H1 (cell line): ENCODE data around the gene OR3A2. TPM values are rescaled to one million over a fixed set of nuclear protein-coding genes. Genes with fewer than 3 reads are reported as not detected.
A peak's percentile ranks its signal among the peaks of the same experiment; 100 is the strongest.
"Not testable (repeated sequence)": the region's sequence is repeated elsewhere in the genome, so short reads cannot be mapped to it uniquely, and the experiment has no call there.

Experiments used
- CTCF ChIA-PET: fragments of 300-600 bp; sonication (Branson Sonifier 250); formaldehyde crosslinking; loops from one replicate; lab custom pipeline; 2021; ENCODE audit not compliant: partially characterized antibody; lab: Charles Lee
- POLR2A ChIA-PET: fragments of 300-600 bp; sonication (Branson Sonifier 250); formaldehyde crosslinking; loops from one replicate; lab custom pipeline; 2021; ENCODE audit warnings: inconsistent platforms; ENCODE audit not compliant: partially characterized antibody; lab: Charles Lee
- DNase-seq, 2 experiments: peaks; one replicate each; pipeline versions ENCODE4 v3.0.0 to v3.0.0-alpha.2; 2010 to 2022; ENCODE audit warnings: low spot score in 2 of 2, low read depth in 1 of 2, mixed read lengths in 1 of 2
- FAIRE-seq: peaks from 2 replicates; lab custom pipeline; 2011; peaks lifted over from hg19 to GRCh38; lab: Jason Lieb, UNC
- H2AFZ ChIP-seq: 2 replicates; pipeline ENCODE4 v1.8.1; 2012; ENCODE audit warnings: low read length, inconsistent platforms
- H2AK5ac ChIP-seq: 2 replicates; pipeline ENCODE4 v1.6.1; 2013; ENCODE audit warnings: low read depth, low read length
- H2BK120ac ChIP-seq: replicated peaks from 2 replicates; pipeline ENCODE3; 2013; ENCODE audit warnings: low read depth, low read length, inconsistent platforms
- H2BK12ac ChIP-seq: 2 replicates; pipeline ENCODE4 v1.6.1; 2013; ENCODE audit warnings: low read depth, low read length
- H2BK15ac ChIP-seq: 2 replicates; pipeline ENCODE4 v1.6.1; 2013; ENCODE audit warnings: low read length
- H2BK20ac ChIP-seq: 2 replicates; pipeline ENCODE4 v1.6.1; 2013; ENCODE audit warnings: low read length
- H2BK5ac ChIP-seq: 2 replicates; pipeline ENCODE4 v1.6.1; 2013; ENCODE audit warnings: low read depth, low read length
- H3K14ac ChIP-seq: 2 replicates; pipeline ENCODE4 v1.6.1; 2013; ENCODE audit warnings: inconsistent platforms; ENCODE audit not compliant: insufficient read length
- H3K18ac ChIP-seq: 2 replicates; pipeline ENCODE4 v1.6.1; 2013; ENCODE audit warnings: low read length; ENCODE audit errors: extremely low read depth
- H3K23ac ChIP-seq: 2 replicates; pipeline ENCODE4 v1.6.1; 2013; ENCODE audit warnings: inconsistent platforms; ENCODE audit not compliant: insufficient read length
- H3K23me2 ChIP-seq: 2 replicates; pipeline ENCODE4 v1.6.1; 2013; ENCODE audit warnings: low read depth, low read length
- H3K27ac ChIP-seq: 2 replicates; pipeline ENCODE4 v1.6.1; 2011; ENCODE audit warnings: low read depth, low read length, inconsistent platforms
- H3K27me3 ChIP-seq, 4 experiments: replicated peaks in 1 of 4; 1 replicate in 1 of 4; 2 replicates in 3 of 4; pipeline versions ENCODE4 v1.6.1 to v1.8.1; 2011 to 2013; ENCODE audit warnings: low read length in 3 of 4, mild to moderate bottlenecking in 3 of 4, inconsistent platforms in 2 of 4, mixed read lengths in 2 of 4, moderate library complexity in 1 of 4; ENCODE audit not compliant: control insufficient read depth in 3 of 4, insufficient read depth in 3 of 4; ENCODE audit errors: extremely low read depth in 1 of 4
- H3K36me3 ChIP-seq, 4 experiments: 2 replicates each; pipeline versions ENCODE4 v1.6.1 to v1.8.1; 2011 to 2013; ENCODE audit warnings: mild to moderate bottlenecking in 4 of 4, low read length in 3 of 4, moderate library complexity in 2 of 4, control low read depth in 1 of 4, inconsistent platforms in 1 of 4; ENCODE audit not compliant: insufficient read depth in 4 of 4, control insufficient read depth in 2 of 4
- H3K4ac ChIP-seq: replicated peaks from 2 replicates; pipeline ENCODE3; 2013; ENCODE audit warnings: low read length, low read depth, mixed read lengths, inconsistent platforms; ENCODE audit not compliant: insufficient read length
- H3K4me1 ChIP-seq, 4 experiments: replicated peaks in 1 of 4; 1 replicate in 1 of 4; 2 replicates in 3 of 4; pipeline versions ENCODE4 v1.6.1 to v1.8.1; 2011 to 2013; ENCODE audit warnings: low read length in 3 of 4, inconsistent platforms in 2 of 4, mixed read lengths in 1 of 4; ENCODE audit not compliant: insufficient read depth in 4 of 4, control insufficient read depth in 3 of 4
- H3K4me2 ChIP-seq, 2 experiments: 2 replicates each; pipeline versions ENCODE4 v1.6.1 to v1.8.1; 2011 to 2013; ENCODE audit warnings: low read depth in 2 of 2, low read length in 2 of 2, control low read depth in 1 of 2, inconsistent platforms in 1 of 2, mild to moderate bottlenecking in 1 of 2; ENCODE audit not compliant: insufficient read depth in 1 of 2
- H3K4me3 ChIP-seq, 4 experiments: fragments of 200-600, 300-600 bp in 1 of 4; sonication (generic), shearing (Covaris generic), sonication (Bioruptor Twin) in 1 of 4; 2 replicates each; pipeline versions ENCODE4 v1.5.1 to v1.8.1; 2011 to 2016; ENCODE audit warnings: low read length in 4 of 4, low read depth in 3 of 4, control low read depth in 2 of 4, inconsistent platforms in 2 of 4, mild to moderate bottlenecking in 2 of 4, mixed read lengths in 1 of 4, moderate library complexity in 1 of 4; ENCODE audit not compliant: insufficient read depth in 2 of 4; ENCODE audit errors: extremely low read depth in 1 of 4
- H3K56ac ChIP-seq: replicated peaks from 2 replicates; pipeline ENCODE3; 2013; ENCODE audit warnings: low read depth, mild to moderate bottlenecking, mixed read lengths, low read length, inconsistent platforms; ENCODE audit not compliant: insufficient read length
- H3K79me1 ChIP-seq: 2 replicates; pipeline ENCODE4 v1.6.1; 2013; ENCODE audit warnings: low read depth, low read length, control low read depth
- H3K79me2 ChIP-seq, 2 experiments: 2 replicates each; pipeline versions ENCODE4 v1.6.1 to v1.8.1; 2012 to 2013; ENCODE audit warnings: low read length in 2 of 2, mild to moderate bottlenecking in 2 of 2, inconsistent platforms in 1 of 2; ENCODE audit not compliant: insufficient read depth in 2 of 2, control insufficient read depth in 1 of 2
- H3K9ac ChIP-seq, 4 experiments: replicated peaks in 1 of 4; 1 replicate in 1 of 4; 2 replicates in 3 of 4; pipeline versions ENCODE4 v1.6.1 to v1.8.1; 2011 to 2013; ENCODE audit warnings: low read depth in 3 of 4, low read length in 3 of 4, control low read depth in 2 of 4, mild to moderate bottlenecking in 2 of 4, moderate library complexity in 2 of 4, inconsistent platforms in 1 of 4; ENCODE audit errors: extremely low read depth in 1 of 4
- H3K9me3 ChIP-seq, 2 experiments: 2 replicates each; pipeline versions ENCODE4 v1.6.1 to v1.8.1; 2012 to 2013; ENCODE audit warnings: mild to moderate bottlenecking in 2 of 2, moderate library complexity in 2 of 2, control low read depth in 1 of 2, inconsistent platforms in 1 of 2, low read depth in 1 of 2, low read length in 1 of 2, mixed read lengths in 1 of 2; ENCODE audit not compliant: insufficient read depth in 2 of 2
- H4K20me1 ChIP-seq, 2 experiments: replicated peaks in 1 of 2; 2 replicates each; pipeline versions ENCODE3 to v1.8.1; 2011 to 2013; ENCODE audit warnings: inconsistent platforms in 2 of 2, low read length in 2 of 2, mild to moderate bottlenecking in 1 of 2; ENCODE audit not compliant: insufficient read depth in 2 of 2, control insufficient read depth in 1 of 2
- H4K5ac ChIP-seq: 2 replicates; pipeline ENCODE4 v1.6.1; 2013; ENCODE audit warnings: low read length, low read depth, mixed read lengths, inconsistent platforms; ENCODE audit not compliant: insufficient read length
- H4K8ac ChIP-seq: 2 replicates; pipeline ENCODE4 v1.8.0; 2013; ENCODE audit warnings: mild to moderate bottlenecking, moderate library complexity, low read length, inconsistent platforms; ENCODE audit not compliant: insufficient read depth; ENCODE audit errors: extremely low read depth
- H4K91ac ChIP-seq: replicated peaks from 2 replicates; pipeline ENCODE3; 2013; ENCODE audit warnings: low read length, mixed read lengths, inconsistent platforms; ENCODE audit not compliant: insufficient read length
- MAX ChIP-seq: IDR thresholded peaks from 2 replicates; pipeline ENCODE4 v1.6.1; 2012; ENCODE audit warnings: inconsistent platforms
- YY1 ChIP-seq: IDR thresholded peaks from 2 replicates; pipeline ENCODE4 v1.6.1; 2011; ENCODE audit warnings: low read depth, mild to moderate bottlenecking, low read length
- WGBS, 2 experiments: shearing (Covaris generic) in 1 of 2; methylation state at CpG; one replicate each; pipeline versions ENCODE4 v1.1.6 to v1.1.7; 2013 to 2015; ENCODE audit warnings: low lambda C conversion rate in 2 of 2, mixed read lengths in 2 of 2, inconsistent platforms in 1 of 2, low coverage in 1 of 2, missing lambda C conversion rate in 1 of 2; ENCODE audit not compliant: insufficient replicate concordance in 2 of 2, insufficient coverage in 1 of 2, insufficient read length in 1 of 2; ENCODE audit errors: extremely low coverage in 1 of 2, missing lambda C conversion rate in 1 of 2; 5-methylcytosine and 5-hydroxymethylcytosine counted together
- polyA plus RNA-seq, 7 experiments: library from polyadenylated mRNA; depleted of rRNA in 3 of 7; stranded (reverse) in 5 of 7; unstranded in 2 of 7; fragments of >200 nt in 5 of 7; fragments of 200-250 nt in 2 of 7; gene quantifications; 1 replicate in 5 of 7; 2 replicates in 1 of 7; 4 replicates in 1 of 7; pipeline versions ENCODE4 v1.2.1 to v1.2.3, GENCODE V29; 2011 to 2013; ENCODE audit warnings: missing spikeins in 2 of 7, mixed read lengths in 2 of 7
- total RNA-seq: library from RNA; stranded (reverse); fragmentation: NEBNext Ultra II Directional; extraction: Animal tissue kit (Norgen Biotek cat#: 25700); gene quantifications from 2 replicates; pipeline ENCODE4 v1.2.1, GENCODE V29; 2021

OR3A2 gene
- total and polyA plus RNA-seq, 2 of the 8 experiments (the other 6 are each of a cell fraction or from before 2014, with no cell fraction given): not detected

GRCh38 chr17:3433215-3433614 is 47.1 kb upstream of the OR3A2 start:
- H3K9me3 ChIP-seq, H3K27me3 ChIP-seq: not testable (repeated sequence)
- peak; percentile 82 for FAIRE-seq

More at GRCh38 chr17:3433215-3433614, 47.1 kb upstream of the OR3A2 start:
- H2AFZ ChIP-seq, H3K23me2 ChIP-seq, H4K5ac ChIP-seq, H3K23ac ChIP-seq, H3K79me2 ChIP-seq, H2BK12ac ChIP-seq, H3K14ac ChIP-seq, H2BK5ac ChIP-seq, H4K20me1 ChIP-seq, H3K18ac ChIP-seq, H4K91ac ChIP-seq, H3K4me3 ChIP-seq, POLR2A ChIA-PET, H2BK20ac ChIP-seq, H3K36me3 ChIP-seq, H2BK120ac ChIP-seq, H2AK5ac ChIP-seq, H3K4ac ChIP-seq, H4K8ac ChIP-seq, H3K27ac ChIP-seq, CTCF ChIA-PET, H3K56ac ChIP-seq, H3K4me1 ChIP-seq, H3K79me1 ChIP-seq, H3K9ac ChIP-seq, H3K4me2 ChIP-seq, H2BK15ac ChIP-seq: not testable (repeated sequence)
- peak in 1 of 2 experiments; percentile 65 for DNase-seq
- 78% methylated on average over 7 of the region's 7 CpGs; no CpG with 5 or more reads in 1 of the 2 experiments for WGBS, 2 experiments
- TF ChIP-seq MAX (0 out of 2 replicates have a peak, but pooled peaks have one; percentile 24), YY1 (peak; percentile 56; the same call in 1 of the 2 replicates)
